ENCODE results near the gene CD180. TPM values are rescaled to one million over a fixed set of nuclear protein-coding genes. Genes with fewer than 3 reads are reported as not detected.

The CD180 gene
- total and polyA plus RNA-seq, 2 donors (not counting 1 experiment from before 2014, with no cell fraction given), result 0.28 TPM; not detected in 1

DNA sequence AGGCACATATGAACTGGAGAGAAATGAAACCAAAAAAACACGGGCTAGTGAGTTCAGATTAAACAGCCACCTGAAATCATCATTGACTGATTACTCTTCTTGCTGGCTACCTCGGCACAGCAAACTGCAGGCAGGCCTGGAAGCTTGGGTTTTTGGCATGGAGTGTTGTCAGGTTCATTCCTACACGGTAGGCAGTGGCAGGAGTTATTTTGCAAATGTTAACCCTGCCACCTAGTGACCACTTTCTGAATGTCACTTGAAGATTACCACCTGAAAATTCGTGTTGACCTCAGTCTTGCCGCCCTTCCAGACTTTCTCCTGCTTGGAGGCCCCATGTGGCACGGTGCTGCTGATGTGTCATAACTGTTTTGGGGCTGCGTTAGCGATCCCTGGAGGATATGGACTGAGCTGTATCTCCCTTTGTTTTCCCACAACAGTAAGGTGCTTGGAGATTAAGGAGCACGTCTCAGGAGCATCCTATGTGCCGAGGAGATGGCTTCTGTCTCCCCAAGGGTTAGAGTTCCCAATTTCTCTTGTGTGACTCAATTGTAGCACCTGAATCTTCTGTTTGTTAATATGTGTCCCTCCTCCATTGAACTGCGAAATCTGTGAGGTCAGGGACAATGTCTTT, 12.7 kb upstream of the CD180 start:
- Histone ChIP-seq H3K9ac (ENCODE audit: insufficient read depth, low read length) (no peak overlapping the region), H3K4me2 (ENCODE audit: extremely low read depth, insufficient read depth, low read length) (peak overlapping the region; percentile 52), H3K27me3 (ENCODE audit: control insufficient read depth, insufficient read depth, low read length) (no peaks in the 10 kb centered on the region), H3K9me3 (ENCODE audit: control insufficient read depth, insufficient read depth, low read depth, low read length) (no peaks in the 10 kb centered on the region), H3K27ac (ENCODE audit: insufficient read depth, low read length) (no peak overlapping the region), H3K36me3 (ENCODE audit: control insufficient read depth, insufficient read depth, low read length) (no peaks in the 10 kb centered on the region), H4K20me1 (ENCODE audit: control insufficient read depth, extremely low read depth, insufficient read depth, low read length) (no peaks in the 10 kb centered on the region), H2AFZ (ENCODE audit: low read length) (peak overlapping the region; percentile 65), H3K79me2 (ENCODE audit: control insufficient read depth, insufficient read depth, low read length) (no peaks in the 10 kb centered on the region), H3K4me3 (replicated peaks in 1 of 4; ENCODE audit: control extremely low read depth in 1 of 4, insufficient read depth in 1 of 4, low read depth in 3 of 4, low read length in 4 of 4) (no peak overlapping the region), H3K4me1 (ENCODE audit: control insufficient read depth, extremely low read depth, insufficient read depth, low read length) (peaks cover 2% of the 10 kb centered on the region)
- TF ChIP-seq, protein P1, sequence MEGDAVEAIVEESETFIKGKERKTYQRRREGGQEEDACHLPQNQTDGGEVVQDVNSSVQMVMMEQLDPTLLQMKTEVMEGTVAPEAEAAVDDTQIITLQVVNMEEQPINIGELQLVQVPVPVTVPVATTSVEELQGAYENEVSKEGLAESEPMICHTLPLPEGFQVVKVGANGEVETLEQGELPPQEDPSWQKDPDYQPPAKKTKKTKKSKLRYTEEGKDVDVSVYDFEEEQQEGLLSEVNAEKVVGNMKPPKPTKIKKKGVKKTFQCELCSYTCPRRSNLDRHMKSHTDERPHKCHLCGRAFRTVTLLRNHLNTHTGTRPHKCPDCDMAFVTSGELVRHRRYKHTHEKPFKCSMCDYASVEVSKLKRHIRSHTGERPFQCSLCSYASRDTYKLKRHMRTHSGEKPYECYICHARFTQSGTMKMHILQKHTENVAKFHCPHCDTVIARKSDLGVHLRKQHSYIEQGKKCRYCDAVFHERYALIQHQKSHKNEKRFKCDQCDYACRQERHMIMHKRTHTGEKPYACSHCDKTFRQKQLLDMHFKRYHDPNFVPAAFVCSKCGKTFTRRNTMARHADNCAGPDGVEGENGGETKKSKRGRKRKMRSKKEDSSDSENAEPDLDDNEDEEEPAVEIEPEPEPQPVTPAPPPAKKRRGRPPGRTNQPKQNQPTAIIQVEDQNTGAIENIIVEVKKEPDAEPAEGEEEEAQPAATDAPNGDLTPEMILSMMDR (conservative IDR thresholded peaks at IDR 0.05 in 1 of 2, IDR thresholded peaks at IDR 0.05 in 1 of 2; ENCODE audit: low read depth in 1 of 2, low read length in 2 of 2), result peak; percentile 67 to 73
- no peak for TF ChIP-seq EZH2 (IDR thresholded peaks at IDR 0.05; ENCODE audit: low read length, missing control alignments)
- peak; percentile 73 to 80 for DNase-seq (ENCODE audit: low read depth in 2 of 2)

DNA sequence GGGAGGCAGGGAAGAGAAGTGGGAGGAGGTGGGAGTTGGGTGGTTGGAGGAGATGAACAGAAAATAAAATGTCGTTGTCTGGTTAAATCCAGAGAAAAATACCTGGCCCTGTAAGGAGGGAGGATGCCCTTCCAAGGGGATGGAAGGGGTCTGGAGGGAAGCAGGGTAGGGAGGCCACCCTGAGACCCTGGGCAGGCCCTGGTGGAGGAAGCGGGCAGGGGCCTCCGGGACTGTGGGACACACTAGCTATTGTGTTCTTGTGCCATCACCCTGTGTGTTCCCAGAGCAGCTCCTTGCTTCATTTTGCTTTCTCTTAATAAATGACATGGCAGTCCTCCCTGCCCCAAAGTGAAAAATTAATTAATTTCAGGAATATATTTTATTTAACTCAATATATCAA, 11.8 kb upstream of the CD180 start:
- Histone ChIP-seq H3K36me3 (ENCODE audit: control insufficient read depth, insufficient read depth, low read length) (no peaks in the 10 kb centered on the region), H2AFZ (ENCODE audit: low read length) (no peak overlapping the region), H3K4me1 (ENCODE audit: control insufficient read depth, extremely low read depth, insufficient read depth, low read length) (peaks cover 2% of the 10 kb centered on the region), H3K4me2 (ENCODE audit: extremely low read depth, insufficient read depth, low read length) (no peak overlapping the region), H3K9ac (ENCODE audit: insufficient read depth, low read length) (no peak overlapping the region), H3K9me3 (ENCODE audit: control insufficient read depth, insufficient read depth, low read depth, low read length) (no peaks in the 10 kb centered on the region), H3K27me3 (ENCODE audit: control insufficient read depth, insufficient read depth, low read length) (no peaks in the 10 kb centered on the region), H3K79me2 (ENCODE audit: control insufficient read depth, insufficient read depth, low read length) (no peaks in the 10 kb centered on the region), H3K4me3 (replicated peaks in 1 of 4; ENCODE audit: control extremely low read depth in 1 of 4, insufficient read depth in 1 of 4, low read depth in 3 of 4, low read length in 4 of 4) (no peak overlapping the region), H4K20me1 (ENCODE audit: control insufficient read depth, extremely low read depth, insufficient read depth, low read length) (no peaks in the 10 kb centered on the region), H3K27ac (ENCODE audit: insufficient read depth, low read length) (no peak overlapping the region)
- TF ChIP-seq, protein P1 (conservative IDR thresholded peaks at IDR 0.05 in 1 of 2, IDR thresholded peaks at IDR 0.05 in 1 of 2; ENCODE audit: low read depth in 1 of 2, low read length in 2 of 2), result no peak
- TF ChIP-seq EZH2 (IDR thresholded peaks at IDR 0.05; ENCODE audit: low read length, missing control alignments), result no peak
- DNase-seq (ENCODE audit: low read depth in 2 of 2), result no peak

DNA sequence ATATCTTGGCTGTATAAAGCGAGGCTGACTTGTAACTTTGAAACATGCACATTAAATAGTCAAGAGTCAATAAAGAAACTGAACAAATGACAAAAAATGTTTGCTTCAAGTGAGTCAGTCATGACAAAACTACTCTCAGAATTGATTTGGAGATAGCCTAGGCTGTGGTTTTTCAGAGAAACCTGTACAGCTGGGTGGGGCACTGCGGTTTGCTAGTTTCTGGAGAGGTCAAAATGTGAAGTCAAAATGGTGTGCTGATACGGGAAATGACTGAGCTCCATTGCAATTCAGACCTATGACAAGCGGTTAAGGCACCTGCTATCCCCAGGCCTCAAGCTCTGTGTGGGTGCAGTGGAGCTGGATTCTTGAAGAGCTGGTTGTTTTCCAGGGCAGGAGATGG, 10.3 kb upstream of the CD180 start:
- Histone ChIP-seq H3K9ac (ENCODE audit: insufficient read depth, low read length) (no peak overlapping the region), H3K27me3 (ENCODE audit: control insufficient read depth, insufficient read depth, low read length) (no peaks in the 10 kb centered on the region), H2AFZ (ENCODE audit: low read length) (no peak overlapping the region), H3K79me2 (ENCODE audit: control insufficient read depth, insufficient read depth, low read length) (no peaks in the 10 kb centered on the region), H3K4me2 (ENCODE audit: extremely low read depth, insufficient read depth, low read length) (no peak overlapping the region), H3K4me1 (ENCODE audit: control insufficient read depth, extremely low read depth, insufficient read depth, low read length) (no peaks in the 10 kb centered on the region), H3K4me3 (replicated peaks in 1 of 4; ENCODE audit: control extremely low read depth in 1 of 4, insufficient read depth in 1 of 4, low read depth in 3 of 4, low read length in 4 of 4) (no peak overlapping the region), H4K20me1 (ENCODE audit: control insufficient read depth, extremely low read depth, insufficient read depth, low read length) (no peaks in the 10 kb centered on the region), H3K9me3 (ENCODE audit: control insufficient read depth, insufficient read depth, low read depth, low read length) (no peaks in the 10 kb centered on the region), H3K36me3 (ENCODE audit: control insufficient read depth, insufficient read depth, low read length) (no peaks in the 10 kb centered on the region), H3K27ac (ENCODE audit: insufficient read depth, low read length) (no peak overlapping the region)
- TF ChIP-seq, protein P1 (conservative IDR thresholded peaks at IDR 0.05 in 1 of 2, IDR thresholded peaks at IDR 0.05 in 1 of 2; ENCODE audit: low read depth in 1 of 2, low read length in 2 of 2), result no peak
- TF ChIP-seq EZH2 (IDR thresholded peaks at IDR 0.05; ENCODE audit: low read length, missing control alignments), result no peak
- peak; percentile 40 to 98 for DNase-seq (ENCODE audit: low read depth in 2 of 2)
